ENCODE results near the gene PKDREJ.

The PKDREJ gene

DNA sequence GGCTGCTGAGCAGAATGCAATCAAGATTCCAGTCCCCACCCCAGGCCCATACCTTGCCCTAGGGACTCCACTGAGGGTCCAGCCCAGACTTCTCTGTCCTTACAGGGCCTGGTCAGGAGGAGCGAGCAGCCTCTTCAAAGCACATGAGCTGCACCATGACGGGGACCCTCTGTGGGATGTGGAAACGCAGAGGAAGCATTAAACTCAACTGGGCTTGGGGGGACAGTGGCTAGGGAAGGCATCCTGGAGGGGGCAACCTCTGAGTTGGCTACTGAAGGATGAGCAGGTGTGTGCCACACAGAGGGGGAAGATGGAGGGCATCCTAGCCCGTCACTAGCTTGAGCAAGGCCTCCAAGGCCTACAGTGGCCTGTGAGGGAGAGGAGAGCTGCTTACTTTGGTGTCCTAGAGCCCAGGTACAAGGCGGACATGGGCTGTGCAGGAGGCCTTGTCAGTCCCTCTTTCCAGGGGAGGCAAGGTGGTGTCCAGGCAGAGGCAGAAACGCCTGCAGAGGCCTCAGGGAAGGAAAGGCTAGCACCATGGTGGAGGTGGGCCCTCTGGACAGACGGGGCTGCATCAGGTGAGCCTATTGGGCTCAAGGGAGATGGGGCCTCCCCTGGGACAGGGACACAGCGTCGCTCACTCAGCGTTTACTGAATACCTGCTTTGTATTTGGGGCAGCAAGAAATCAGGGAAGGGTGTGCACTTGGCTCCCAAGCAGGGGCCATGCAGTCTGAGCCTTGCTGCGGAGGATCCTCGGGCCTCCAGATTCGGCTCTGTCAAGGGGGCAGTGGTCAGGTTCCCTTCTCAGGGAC lies 18.9 kb upstream of the PKDREJ start:
- Histone ChIP-seq H3K9me2 (replicated peaks; ENCODE audit: control insufficient read depth, low read length) (no peaks in the 10 kb centered on the region), H3K4me3 (ENCODE audit: low read length) (no peak overlapping the region), H3K27me3 (ENCODE audit: control insufficient read depth, low read length) (no peaks in the 10 kb centered on the region), H3K9me3 (ENCODE audit: control insufficient read depth, insufficient read depth, low read length) (no peaks in the 10 kb centered on the region), H4K20me1 (ENCODE audit: control insufficient read depth, insufficient read depth, low read depth, low read length) (no peaks in the 10 kb centered on the region), H3K4me2 (ENCODE audit: low read length) (no peak overlapping the region), H3K79me2 (ENCODE audit: control insufficient read depth, low read length) (no peaks in the 10 kb centered on the region), H3K4me1 (ENCODE audit: control insufficient read depth, low read length) (peaks cover 12% of the 10 kb centered on the region), H3K27ac (ENCODE audit: low read depth, low read length) (no peak overlapping the region), H3K36me3 (ENCODE audit: control insufficient read depth, low read length) (no peaks in the 10 kb centered on the region), H3F3A (ENCODE audit: control insufficient read depth, insufficient read depth) (no peaks in the 10 kb centered on the region)
- TF ChIP-seq, protein P1, sequence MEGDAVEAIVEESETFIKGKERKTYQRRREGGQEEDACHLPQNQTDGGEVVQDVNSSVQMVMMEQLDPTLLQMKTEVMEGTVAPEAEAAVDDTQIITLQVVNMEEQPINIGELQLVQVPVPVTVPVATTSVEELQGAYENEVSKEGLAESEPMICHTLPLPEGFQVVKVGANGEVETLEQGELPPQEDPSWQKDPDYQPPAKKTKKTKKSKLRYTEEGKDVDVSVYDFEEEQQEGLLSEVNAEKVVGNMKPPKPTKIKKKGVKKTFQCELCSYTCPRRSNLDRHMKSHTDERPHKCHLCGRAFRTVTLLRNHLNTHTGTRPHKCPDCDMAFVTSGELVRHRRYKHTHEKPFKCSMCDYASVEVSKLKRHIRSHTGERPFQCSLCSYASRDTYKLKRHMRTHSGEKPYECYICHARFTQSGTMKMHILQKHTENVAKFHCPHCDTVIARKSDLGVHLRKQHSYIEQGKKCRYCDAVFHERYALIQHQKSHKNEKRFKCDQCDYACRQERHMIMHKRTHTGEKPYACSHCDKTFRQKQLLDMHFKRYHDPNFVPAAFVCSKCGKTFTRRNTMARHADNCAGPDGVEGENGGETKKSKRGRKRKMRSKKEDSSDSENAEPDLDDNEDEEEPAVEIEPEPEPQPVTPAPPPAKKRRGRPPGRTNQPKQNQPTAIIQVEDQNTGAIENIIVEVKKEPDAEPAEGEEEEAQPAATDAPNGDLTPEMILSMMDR (IDR thresholded peaks at IDR 0.05; ENCODE audit: low read depth, low read length, poor library complexity, severe bottlenecking): no peak
- TF ChIP-seq EZH2phosphoT487 (IDR thresholded peaks at IDR 0.05; ENCODE audit: borderline replicate concordance, low read length): no peak

DNA sequence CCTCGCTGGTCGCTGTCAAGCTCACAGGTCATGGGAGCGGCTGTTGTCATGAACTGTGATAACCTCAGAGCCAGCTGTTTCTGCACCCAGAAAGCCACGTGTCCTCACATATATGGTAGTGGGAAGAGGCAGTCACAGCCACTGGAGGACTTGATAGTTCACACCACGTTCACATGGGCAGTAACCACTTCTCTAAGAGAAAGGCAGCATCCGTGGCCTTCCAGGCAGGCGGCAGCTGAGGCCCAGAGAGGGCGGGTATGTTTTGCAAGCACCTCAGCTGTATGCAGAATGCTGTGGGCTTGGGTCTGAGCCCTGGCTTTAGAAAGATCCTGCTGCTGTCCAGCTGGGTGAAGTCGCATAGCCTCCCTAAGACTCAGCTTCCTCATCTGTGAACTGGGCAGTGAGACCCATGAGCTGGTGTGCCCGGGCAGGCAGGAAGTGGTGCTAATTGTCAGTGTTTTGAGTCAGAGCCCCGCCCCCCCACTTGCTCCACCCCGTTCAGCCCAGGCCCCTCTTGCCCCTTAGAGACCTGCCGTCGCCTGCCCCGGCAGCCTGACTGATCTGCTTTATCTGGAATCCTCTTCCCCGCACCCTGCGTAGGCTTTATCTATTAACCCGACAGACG lies 18.0 kb upstream of the PKDREJ start:
- Histone ChIP-seq H3K4me1 (ENCODE audit: control insufficient read depth, low read length) (peaks cover 7% of the 10 kb centered on the region), H3K9me2 (replicated peaks; ENCODE audit: control insufficient read depth, low read length) (no peaks in the 10 kb centered on the region), H3K4me3 (ENCODE audit: low read length) (no peak overlapping the region), H4K20me1 (ENCODE audit: control insufficient read depth, insufficient read depth, low read depth, low read length) (no peaks in the 10 kb centered on the region), H3K27ac (ENCODE audit: low read depth, low read length) (no peak overlapping the region), H3K36me3 (ENCODE audit: control insufficient read depth, low read length) (no peaks in the 10 kb centered on the region), H3F3A (ENCODE audit: control insufficient read depth, insufficient read depth) (no peaks in the 10 kb centered on the region), H3K27me3 (ENCODE audit: control insufficient read depth, low read length) (no peaks in the 10 kb centered on the region), H3K4me2 (ENCODE audit: low read length) (0 out of 2 replicates have a peak overlapping the region, but pooled peaks have one; percentile 19), H3K9me3 (ENCODE audit: control insufficient read depth, insufficient read depth, low read length) (no peaks in the 10 kb centered on the region), H3K79me2 (ENCODE audit: control insufficient read depth, low read length) (no peaks in the 10 kb centered on the region)
- TF ChIP-seq EZH2phosphoT487 (IDR thresholded peaks at IDR 0.05; ENCODE audit: borderline replicate concordance, low read length): no peak
- TF ChIP-seq, protein P1 (IDR thresholded peaks at IDR 0.05; ENCODE audit: low read depth, low read length, poor library complexity, severe bottlenecking): no peak

DNA sequence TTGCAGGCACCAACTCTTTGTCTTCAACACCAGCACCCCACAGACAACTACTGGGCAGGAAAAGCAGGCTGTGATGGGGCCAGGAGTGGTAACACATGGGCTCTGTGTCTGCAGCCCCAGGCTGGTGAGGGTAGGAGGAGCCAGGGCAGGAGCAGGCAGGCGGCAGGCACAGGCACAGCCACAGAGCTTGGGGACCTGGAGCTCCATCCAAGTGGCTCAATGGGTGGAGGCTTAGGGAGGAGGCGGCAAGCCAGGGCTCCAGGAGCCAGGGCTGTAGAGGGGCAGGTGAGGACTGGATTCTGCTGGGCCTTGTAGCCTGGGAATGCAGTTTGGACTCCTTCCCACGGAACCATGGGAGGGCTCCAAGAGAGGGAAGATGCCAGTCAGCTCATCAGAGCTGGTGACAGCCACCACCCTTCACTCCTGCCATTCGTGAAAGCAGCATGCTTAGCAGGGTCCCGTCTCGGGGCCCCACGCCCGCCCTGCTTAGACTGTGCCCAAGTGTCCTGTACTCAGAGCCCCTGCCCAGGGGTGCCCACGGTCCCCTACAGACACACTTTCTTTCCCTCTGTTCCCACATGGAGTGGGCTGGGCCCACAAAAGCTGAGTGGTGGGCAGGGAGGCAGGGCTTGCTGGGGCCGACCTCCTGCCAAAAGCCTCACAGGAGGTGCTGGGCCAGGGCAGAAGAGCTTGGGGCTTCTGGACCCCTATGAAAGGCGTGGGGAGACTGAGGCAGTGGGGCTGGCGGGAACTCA lies 17.1 kb upstream of the PKDREJ start:
- H3K4me1 ChIP-seq (ENCODE audit: control insufficient read depth, low read length): peaks cover 7% of the 10 kb centered on the region
- H3K27me3 ChIP-seq (ENCODE audit: control insufficient read depth, low read length): no peaks in the 10 kb centered on the region
- H3K36me3 ChIP-seq (ENCODE audit: control insufficient read depth, low read length): no peaks in the 10 kb centered on the region
- H4K20me1 ChIP-seq (ENCODE audit: control insufficient read depth, insufficient read depth, low read depth, low read length): no peaks in the 10 kb centered on the region
- H3F3A ChIP-seq (ENCODE audit: control insufficient read depth, insufficient read depth): no peaks in the 10 kb centered on the region
- H3K9me3 ChIP-seq (ENCODE audit: control insufficient read depth, insufficient read depth, low read length): peaks cover 4% of the 10 kb centered on the region; the same call in 1 of the 2 replicates
- H3K4me3 ChIP-seq (ENCODE audit: low read length): no peak overlapping the region
- no peaks in the 10 kb centered on the region for H3K9me2 ChIP-seq (replicated peaks; ENCODE audit: control insufficient read depth, low read length)
- H3K4me2 ChIP-seq (ENCODE audit: low read length): no peak overlapping the region
- H3K79me2 ChIP-seq (ENCODE audit: control insufficient read depth, low read length): no peaks in the 10 kb centered on the region
- no peak for TF ChIP-seq EZH2phosphoT487 (IDR thresholded peaks at IDR 0.05; ENCODE audit: borderline replicate concordance, low read length)
- TF ChIP-seq, protein P1 (IDR thresholded peaks at IDR 0.05; ENCODE audit: low read depth, low read length, poor library complexity, severe bottlenecking): no peak
- no peak overlapping the region for H3K27ac ChIP-seq (ENCODE audit: low read depth, low read length)

Measured in DOHH2 (cell line).